Measurements from ENCODE around the gene SPTB. TPM values are rescaled to one million over a fixed set of nuclear protein-coding genes. Genes with fewer than 3 reads are reported as not detected.

SPTB gene
- total and polyA plus RNA-seq, 7 donors = 0.49 to 2.9 (median 1.3) TPM; not detected in 1

GRCh38 chr14:64877846-64878245, 1.9 kb downstream of the SPTB start:
- Histone ChIP-seq H3K9me3 (no peaks in the 10 kb centered on the region), H3K4me1 (peaks cover 0 to 20% (median 18%) of the 10 kb centered on the region in 4 donors), H3K36me3 (no peaks in the 10 kb centered on the region), H3K4me3 (no peak overlapping the region), H3K27ac (no peak overlapping the region), H3K27me3 (peaks cover 16 to 49% (median 24%) of the 10 kb centered on the region in 3 donors)
- DNase-seq = no peak
- no peak for TF ChIP-seq POLR2A (IDR thresholded peaks at IDR 0.05)
- TF ChIP-seq POLR2AphosphoS5 (IDR thresholded peaks at IDR 0.05) = no peak
- no peak for TF ChIP-seq EP300 (IDR thresholded peaks at IDR 0.05)
- no peak for TF ChIP-seq CTCF (IDR thresholded peaks at IDR 0.05)
- 83 to 94% methylated on average over 4 of the region's 4 CpGs for WGBS, 2 donors
- intact Hi-C loops (cut with DNase I) = no loop called here

GRCh38 chr14:64875350-64875749, 4.4 kb downstream of the SPTB start:
- Histone ChIP-seq H3K9me3 (no peaks in the 10 kb centered on the region), H3K27ac (no peak overlapping the region), H3K4me3 (no peak overlapping the region), H3K36me3 (no peaks in the 10 kb centered on the region), H3K4me1 (peaks cover 0 to 14% (median 13%) of the 10 kb centered on the region in 4 donors), H3K27me3 (peaks cover 11 to 29% (median 21%) of the 10 kb centered on the region in 3 donors)
- no peak for TF ChIP-seq POLR2AphosphoS5 (IDR thresholded peaks at IDR 0.05)
- TF ChIP-seq POLR2A (IDR thresholded peaks at IDR 0.05) = no peak
- intact Hi-C loops (cut with DNase I) = no loop called here
- no peak for DNase-seq
- 61 to 73% methylated on average over 4 of the region's 4 CpGs for WGBS, 2 donors

GRCh38 chr14:64873506-64874219, 6.0 kb downstream of the SPTB start:
- TF ChIP-seq POLR2A (IDR thresholded peaks at IDR 0.05) = no peak
- TF ChIP-seq CTCF (IDR thresholded peaks at IDR 0.05) = no peak
- no peak for TF ChIP-seq POLR2AphosphoS5 (IDR thresholded peaks at IDR 0.05)
- no peak for TF ChIP-seq EP300 (IDR thresholded peaks at IDR 0.05)
- H3K4me3 ChIP-seq = no peak overlapping the region
- no peak overlapping the region for H3K27ac ChIP-seq
- DNase-seq = no peak
- no peaks in the 10 kb centered on the region for H3K4me1 ChIP-seq
- peaks cover 0 to 12% (median 5%) of the 10 kb centered on the region in 3 donors for H3K27me3 ChIP-seq
- intact Hi-C loops (cut with DNase I) = no loop called here
- H3K36me3 ChIP-seq = no peaks in the 10 kb centered on the region
- WGBS, 2 donors = 64 to 81% methylated on average over 3 of the region's 3 CpGs
- H3K9me3 ChIP-seq = no peaks in the 10 kb centered on the region

GRCh38 chr14:64871344-64871743, 8.4 kb downstream of the SPTB start:
- no peaks in the 10 kb centered on the region for H3K27me3 ChIP-seq
- 77 to 83% methylated on average over 2 of the region's 2 CpGs for WGBS, 2 donors
- no peak overlapping the region for H3K4me3 ChIP-seq
- intact Hi-C loops (cut with DNase I) = no loop called here
- TF ChIP-seq EP300 (IDR thresholded peaks at IDR 0.05) = no peak
- DNase-seq = no peak
- H3K4me1 ChIP-seq = no peaks in the 10 kb centered on the region
- H3K9me3 ChIP-seq = no peaks in the 10 kb centered on the region
- no peaks in the 10 kb centered on the region for H3K36me3 ChIP-seq
- no peak overlapping the region for H3K27ac ChIP-seq

GRCh38 chr14:64870160-64870559, 9.5 kb downstream of the SPTB start:
- H3K9me3 ChIP-seq = no peaks in the 10 kb centered on the region
- DNase-seq = no peak
- TF ChIP-seq POLR2AphosphoS5 (IDR thresholded peaks at IDR 0.05) = no peak
- TF ChIP-seq CTCF (IDR thresholded peaks at IDR 0.05) = no peak
- TF ChIP-seq EP300 (IDR thresholded peaks at IDR 0.05) = no peak
- no peak for TF ChIP-seq POLR2A (IDR thresholded peaks at IDR 0.05)
- intact Hi-C loops (cut with DNase I) = no loop called here
- no peaks in the 10 kb centered on the region for H3K4me1 ChIP-seq
- no peak overlapping the region for H3K27ac ChIP-seq
- no peaks in the 10 kb centered on the region for H3K27me3 ChIP-seq
- H3K36me3 ChIP-seq = no peaks in the 10 kb centered on the region
- WGBS, 2 donors = 47 to 70% methylated on average over 2 of the region's 2 CpGs
- H3K4me3 ChIP-seq = no peak overlapping the region

- TF ChIP-seq POLR2AphosphoS5 (IDR thresholded peaks at IDR 0.05) (no peak), CTCF (IDR thresholded peaks at IDR 0.05) (no peak), EP300 (IDR thresholded peaks at IDR 0.05) (no peak), POLR2A (IDR thresholded peaks at IDR 0.05) (no peak)
- WGBS, 2 donors = 57 to 86% methylated on average over 1 of the region's 1 CpG
- Histone ChIP-seq H3K9me3 (no peaks in the 10 kb centered on the region), H3K4me1 (no peaks in the 10 kb centered on the region), H3K4me3 (no peak overlapping the region), H3K27me3 (no peaks in the 10 kb centered on the region), H3K36me3 (no peaks in the 10 kb centered on the region), H3K27ac (no peak overlapping the region)
- intact Hi-C loops (cut with DNase I) = no loop called here
- DNase-seq = no peak
Observed at GRCh38 chr14:64868841-64869240, 10.9 kb downstream of the SPTB start.

All from sigmoid colon (tissue), 7 donors.